ENCODE measurements around the gene CARS2.

The CARS2 gene

GRCh38 chr13:110645750-110646149 is 60.2 kb downstream of the CARS2 start:
- TF ChIP-seq, protein P1, sequence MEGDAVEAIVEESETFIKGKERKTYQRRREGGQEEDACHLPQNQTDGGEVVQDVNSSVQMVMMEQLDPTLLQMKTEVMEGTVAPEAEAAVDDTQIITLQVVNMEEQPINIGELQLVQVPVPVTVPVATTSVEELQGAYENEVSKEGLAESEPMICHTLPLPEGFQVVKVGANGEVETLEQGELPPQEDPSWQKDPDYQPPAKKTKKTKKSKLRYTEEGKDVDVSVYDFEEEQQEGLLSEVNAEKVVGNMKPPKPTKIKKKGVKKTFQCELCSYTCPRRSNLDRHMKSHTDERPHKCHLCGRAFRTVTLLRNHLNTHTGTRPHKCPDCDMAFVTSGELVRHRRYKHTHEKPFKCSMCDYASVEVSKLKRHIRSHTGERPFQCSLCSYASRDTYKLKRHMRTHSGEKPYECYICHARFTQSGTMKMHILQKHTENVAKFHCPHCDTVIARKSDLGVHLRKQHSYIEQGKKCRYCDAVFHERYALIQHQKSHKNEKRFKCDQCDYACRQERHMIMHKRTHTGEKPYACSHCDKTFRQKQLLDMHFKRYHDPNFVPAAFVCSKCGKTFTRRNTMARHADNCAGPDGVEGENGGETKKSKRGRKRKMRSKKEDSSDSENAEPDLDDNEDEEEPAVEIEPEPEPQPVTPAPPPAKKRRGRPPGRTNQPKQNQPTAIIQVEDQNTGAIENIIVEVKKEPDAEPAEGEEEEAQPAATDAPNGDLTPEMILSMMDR (IDR thresholded peaks at IDR 0.05): no peak
- no peak for TF ChIP-seq ZFX (IDR thresholded peaks at IDR 0.05; ENCODE audit: borderline replicate concordance)
- H3K27ac ChIP-seq: no peak overlapping the region

- no peak overlapping the region for H3K27ac ChIP-seq
- no peak for TF ChIP-seq ZFX (IDR thresholded peaks at IDR 0.05; ENCODE audit: borderline replicate concordance)
- TF ChIP-seq, protein P1 (IDR thresholded peaks at IDR 0.05): no peak
Measured at GRCh38 chr13:110644892-110645521, 60.9 kb downstream of the CARS2 start.

DNA sequence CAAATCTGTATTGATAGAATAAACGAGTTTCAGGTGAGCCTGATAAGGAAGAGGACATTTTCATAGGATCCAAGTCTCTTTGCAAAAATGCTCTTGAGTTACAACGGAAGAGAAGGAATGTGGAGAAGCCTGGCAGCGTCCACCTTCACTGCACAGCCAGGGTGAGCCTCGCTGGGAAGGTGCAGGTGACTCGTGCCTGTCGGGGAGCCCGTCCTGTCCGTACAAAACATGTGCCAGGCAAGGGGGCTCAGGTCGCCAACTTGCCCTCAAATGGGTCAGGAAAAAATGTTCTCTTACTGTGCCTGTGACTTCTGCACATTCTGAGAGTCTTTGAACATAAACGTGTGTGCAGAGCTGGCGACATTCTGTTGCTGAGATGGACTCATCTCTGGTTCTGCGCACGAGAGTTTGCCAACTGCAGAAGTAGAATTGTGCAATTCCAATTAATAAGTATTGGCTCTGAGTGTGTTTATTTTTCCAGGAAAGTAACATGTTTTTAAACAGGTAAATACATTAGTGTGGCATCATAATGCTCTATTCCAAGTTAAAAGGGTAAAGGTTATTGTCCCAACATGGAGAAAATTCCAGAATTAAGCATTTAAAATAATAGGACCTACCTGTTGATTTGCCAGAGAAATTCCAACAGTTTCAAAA is 62.0 kb downstream of the CARS2 start:
- H3K27ac ChIP-seq: no peak overlapping the region
- TF ChIP-seq, protein P1 (IDR thresholded peaks at IDR 0.05): no peak
- TF ChIP-seq ZFX (IDR thresholded peaks at IDR 0.05; ENCODE audit: borderline replicate concordance): no peak

GRCh38 chr13:110643324-110643723 is 62.6 kb downstream of the CARS2 start:
- no peak overlapping the region for H3K27ac ChIP-seq
- TF ChIP-seq ZFX (IDR thresholded peaks at IDR 0.05; ENCODE audit: borderline replicate concordance): no peak
- TF ChIP-seq, protein P1 (IDR thresholded peaks at IDR 0.05): no peak

GRCh38 chr13:110642291-110642981 is 63.5 kb downstream of the CARS2 start:
- no peak overlapping the region for H3K27ac ChIP-seq
- no peak for TF ChIP-seq ZFX (IDR thresholded peaks at IDR 0.05; ENCODE audit: borderline replicate concordance)
- TF ChIP-seq, protein P1 (IDR thresholded peaks at IDR 0.05): no peak

DNA sequence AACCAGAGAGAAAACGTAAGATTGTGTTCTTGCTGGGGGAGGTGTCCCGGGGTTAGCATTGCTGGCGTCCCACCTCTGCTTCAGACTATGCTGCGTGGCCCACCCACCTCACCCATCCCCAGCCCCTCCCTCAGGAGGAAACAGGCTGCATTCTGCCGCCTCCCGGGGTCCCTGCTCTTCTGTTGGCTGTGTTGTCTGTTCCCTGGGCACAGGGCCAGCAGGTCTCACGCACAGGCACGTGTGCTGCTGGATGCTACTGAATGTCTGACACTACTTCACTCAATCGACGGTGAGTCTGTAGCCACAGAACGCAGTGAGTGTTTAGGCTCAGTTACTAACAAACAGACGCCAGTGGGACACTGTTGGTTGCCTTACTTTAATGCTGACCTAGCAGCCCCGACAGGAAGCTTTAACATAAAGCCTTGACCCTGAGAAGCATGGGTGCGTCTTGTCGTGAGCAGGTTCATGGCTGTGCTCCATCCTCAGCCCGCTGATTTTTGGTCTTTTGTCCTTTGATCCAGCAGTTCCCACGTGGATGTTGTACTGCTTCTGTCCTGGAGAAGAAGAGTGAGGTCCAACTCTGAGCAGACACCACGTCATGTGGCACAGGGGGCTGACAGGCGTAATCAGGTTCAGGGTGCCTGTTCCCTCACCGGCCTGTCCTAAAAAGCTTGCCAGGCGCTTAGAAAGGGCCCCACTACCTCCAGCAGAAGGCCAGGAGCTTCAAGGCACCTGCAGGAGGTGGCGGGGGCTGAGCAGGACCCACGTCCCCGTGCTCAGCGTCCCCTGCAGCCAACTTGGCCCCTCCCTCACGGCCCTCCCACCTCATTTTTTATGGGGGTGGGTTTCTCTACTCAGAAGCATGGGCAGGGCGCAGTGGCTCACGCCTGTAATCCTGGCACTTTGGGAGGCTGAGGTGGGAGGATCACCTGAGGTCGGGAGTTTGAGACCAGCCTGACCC is 64.6 kb downstream of the CARS2 start:
- H3K27ac ChIP-seq: no peak overlapping the region
- TF ChIP-seq, protein P1 (IDR thresholded peaks at IDR 0.05): no peak
- TF ChIP-seq ZFX (IDR thresholded peaks at IDR 0.05; ENCODE audit: borderline replicate concordance): no peak

Data from 22Rv1 (cell line).